Heart right ventricle (tissue), 16 donors: ENCODE results near the gene NR1H3. TPM values are rescaled to one million over a fixed set of nuclear protein-coding genes. Genes with fewer than 3 reads are reported as not detected.

Source experiments
- ATAC-seq, 8 donors: fragments of 200-7000 bp; cut with Tn5 transposase; one replicate each; pipeline ENCODE4 v1.9.1; 2020; ENCODE audit warnings: mild to moderate bottlenecking in 8 of 8, moderate library complexity in 8 of 8, moderate number of reproducible peaks in 1 of 8
- DNase-seq, 2 donors: peaks; one replicate each; pipeline ENCODE4 v3.0.0-alpha.2; 2020
- H3K27ac ChIP-seq, 10 donors: fragments of 200-600 bp; sonication (generic) in 2 of 10; one replicate each; pipeline versions ENCODE4 v1.5.0 to v1.8.0; 2020 to 2022; ENCODE audit warnings: mild to moderate bottlenecking in 3 of 10
- H3K27me3 ChIP-seq, 7 donors: fragments of 200-600 bp; one replicate each; pipeline ENCODE4 v1.8.0; 2021 to 2022; ENCODE audit warnings: mild to moderate bottlenecking in 2 of 7
- H3K36me3 ChIP-seq, 9 donors: fragments of 200-600 bp; sonication (generic) in 1 of 9; one replicate each; pipeline versions ENCODE4 v1.5.0 to v1.8.0; 2020 to 2022; ENCODE audit warnings: mild to moderate bottlenecking in 2 of 9
- H3K4me1 ChIP-seq, 9 donors: fragments of 200-600 bp; sonication (generic) in 1 of 9; one replicate each; pipeline versions ENCODE4 v1.5.0 to v1.8.0; 2020 to 2022; ENCODE audit warnings: mild to moderate bottlenecking in 4 of 9
- H3K4me3 ChIP-seq, 10 donors: fragments of 200-600 bp; sonication (generic) in 2 of 10; one replicate each; pipeline versions ENCODE4 v1.5.0 to v1.8.0; 2020 to 2022; ENCODE audit warnings: mild to moderate bottlenecking in 7 of 10, moderate library complexity in 2 of 10
- H3K9me3 ChIP-seq, 11 donors: fragments of 200-600 bp in 10 of 11; sonication (generic) in 2 of 11; one replicate each; pipeline versions ENCODE4 v1.5.0 to v1.8.0; 2013 to 2022; ENCODE audit warnings: mild to moderate bottlenecking in 2 of 11, control low read depth in 1 of 11, moderate library complexity in 1 of 11
- WGBS, 2 donors: extraction: QIAGEN DNeasy Blood & Tissue Kit; methylation state at CpG; one replicate each; pipeline ENCODE4 v1.1.7; 2013; ENCODE audit warnings: inconsistent platforms in 1 of 2; 5-methylcytosine and 5-hydroxymethylcytosine counted together
- intact Hi-C, 10 donors: fragments of 100-400 bp; cut with DNase I; formaldehyde crosslinking; loops; one replicate each; pipeline versions ENCODE4 v1.11.1 to v1.14.2; 2022
- polyA plus RNA-seq, 2 donors: library from polyadenylated mRNA; stranded (reverse); fragments of 200-250 nt; gene quantifications; one replicate each; pipeline ENCODE4 v1.2.3, GENCODE V29; 2013
- total RNA-seq, 10 donors: library from RNA; stranded (reverse); fragmentation: NEBNext Ultra II Directional in 3 of 10; extraction: Animal tissue kit (Norgen Biotek cat#: 25700) in 3 of 10; gene quantifications; one replicate each; pipeline versions ENCODE4 v1.2.1 to v1.2.4, GENCODE V29; 2021 to 2023
- TF ChIP-seq, protein P1 (sequence below), 9 donors: fragments of 200-600 bp; sonication (generic) in 2 of 9; IDR thresholded peaks; one replicate each; pipeline versions ENCODE4 v1.5.0 to v1.8.0; 2021 to 2022; ENCODE audit warnings: antibody characterized with exemption in 9 of 9, mild to moderate bottlenecking in 5 of 9, moderate library complexity in 1 of 9
- donor health status: Arrhythmogenic right ventricular cardiomyopathy.
- donor health status: ischemic (EF 13 %, LVEDD 7.1; RV severe dilation, severe dysfunction).
- donor health status: healthy with polysubstance abuse.
- donor health status: DM: no; HTN: yes; CAD: no.
- donor health status: DM: no; HTN: no; CAD: no.
- donor health status: ischemic (EF 25% LVEDD 6.9; RV normal size, moderate dysfunction).
- donor health status: ischemic (EF 25% LVEDD 5.7; RV mildly dilated, moderate dysfunction).
- donor health status: healthy.
- donor health status: DM: yes; HTN: yes; CAD: no.
- donor health status: Ischemic cardiomyopathy.
- donor health status: ischemic (EF 35%, LVEDD 5.7; RV mildly dilated, moderate dysfunction).
- donor health status: nonischemic (EF 11% LVEDD 7.7; RV severe dilation, severe dysfunction).
- donor health status: DM: yes; HTN: yes; CAD: no.
- donor health status: PGD.
- donor health status: ischemic (EF 29% LVEDD 5.4; RV normal size, mild dysfunction).
- donor health status: nonischemic (EF 23%, LVEDD 6.1; RV moderate dilation, normal function).

NR1H3 gene
- total and polyA plus RNA-seq, 12 donors = 6.6 to 49.2 (median 10.0) TPM

DNA sequence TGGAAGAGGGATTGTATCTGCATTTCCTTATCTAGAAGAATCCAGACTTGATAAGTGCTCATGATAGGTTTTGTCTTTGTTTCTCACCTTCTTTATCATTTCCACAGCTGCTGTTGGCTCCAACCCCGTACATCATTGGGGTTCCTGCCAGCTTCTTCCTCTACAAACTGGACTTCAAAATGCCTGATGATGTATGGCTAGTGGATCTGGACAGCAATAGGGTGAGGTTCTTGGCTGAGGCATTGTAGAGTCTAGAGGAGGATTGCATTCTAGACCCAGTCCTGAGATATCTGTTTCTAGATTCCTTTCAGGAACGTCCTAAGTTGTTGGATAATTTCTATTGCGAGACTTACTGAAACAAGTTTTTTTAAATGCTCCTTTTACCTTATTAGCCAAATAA lies 20.3 kb downstream of the NR1H3 start:
- Histone ChIP-seq H3K36me3 (peaks cover 0 to 91% (median 14%) of the 10 kb centered on the region in 9 donors), H3K9me3 (no peaks in the 10 kb centered on the region), H3K4me3 (no peak overlapping the region), H3K27ac (peak overlapping the region in 2 of 10 donors; percentile 5 to 35), H3K4me1 (peaks cover 0 to 29% (median 11%) of the 10 kb centered on the region in 9 donors), H3K27me3 (no peaks in the 10 kb centered on the region)
- DNase-seq = no peak
- intact Hi-C loops = loop anchor here in 4 of 10 donors (5.0 to 10.0 kb wide), 2 partner anchors 77 to 79 kb away; partner anchors contain the start of gene MYBPC3 (in 3 of the 4)
- TF ChIP-seq, protein P1, sequence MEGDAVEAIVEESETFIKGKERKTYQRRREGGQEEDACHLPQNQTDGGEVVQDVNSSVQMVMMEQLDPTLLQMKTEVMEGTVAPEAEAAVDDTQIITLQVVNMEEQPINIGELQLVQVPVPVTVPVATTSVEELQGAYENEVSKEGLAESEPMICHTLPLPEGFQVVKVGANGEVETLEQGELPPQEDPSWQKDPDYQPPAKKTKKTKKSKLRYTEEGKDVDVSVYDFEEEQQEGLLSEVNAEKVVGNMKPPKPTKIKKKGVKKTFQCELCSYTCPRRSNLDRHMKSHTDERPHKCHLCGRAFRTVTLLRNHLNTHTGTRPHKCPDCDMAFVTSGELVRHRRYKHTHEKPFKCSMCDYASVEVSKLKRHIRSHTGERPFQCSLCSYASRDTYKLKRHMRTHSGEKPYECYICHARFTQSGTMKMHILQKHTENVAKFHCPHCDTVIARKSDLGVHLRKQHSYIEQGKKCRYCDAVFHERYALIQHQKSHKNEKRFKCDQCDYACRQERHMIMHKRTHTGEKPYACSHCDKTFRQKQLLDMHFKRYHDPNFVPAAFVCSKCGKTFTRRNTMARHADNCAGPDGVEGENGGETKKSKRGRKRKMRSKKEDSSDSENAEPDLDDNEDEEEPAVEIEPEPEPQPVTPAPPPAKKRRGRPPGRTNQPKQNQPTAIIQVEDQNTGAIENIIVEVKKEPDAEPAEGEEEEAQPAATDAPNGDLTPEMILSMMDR (IDR thresholded peaks at IDR 0.05) = no peak
- ATAC-seq = no peak
- 60 to 65% methylated on average over 3 of the region's 3 CpGs for WGBS, 2 donors

- 90% methylated on average over 4 of the region's 4 CpGs for WGBS, 2 donors
- H3K36me3 ChIP-seq = peaks cover 0 to 98% (median 14%) of the 10 kb centered on the region in 9 donors
- intact Hi-C loops = loop anchor here in 4 of 10 donors (5.0 to 10.0 kb wide), 2 partner anchors 76 to 79 kb away; partner anchors contain the start of gene MYBPC3 (in 3 of the 4)
These were observed 21.0 kb downstream of the NR1H3 start for GRCh38 chr11:47278769-47279168.

DNA sequence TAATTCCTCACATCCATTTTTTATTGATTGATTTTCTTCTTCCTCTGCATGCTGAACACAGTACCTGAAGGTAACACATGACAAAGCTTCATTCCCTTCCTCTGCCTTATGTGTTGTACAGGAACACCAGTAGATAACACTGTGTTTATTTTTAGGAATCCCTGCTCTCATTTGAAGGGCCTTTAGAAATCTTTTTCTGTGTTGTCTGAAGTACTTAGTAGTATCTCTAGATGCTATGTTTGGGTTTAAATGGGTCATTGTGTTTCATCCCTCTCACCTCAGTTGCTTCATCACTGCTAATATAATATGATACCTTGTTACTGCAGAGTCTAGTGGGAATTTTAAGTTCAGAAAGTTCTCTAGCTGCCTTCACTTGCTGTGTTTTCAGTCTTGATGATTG lies 22.3 kb downstream of the NR1H3 start:
- TF ChIP-seq, protein P1 (IDR thresholded peaks at IDR 0.05) = no peak
- Histone ChIP-seq H3K36me3 (peaks cover 0 to 100% (median 23%) of the 10 kb centered on the region in 9 donors), H3K9me3 (no peaks in the 10 kb centered on the region), H3K27me3 (no peaks in the 10 kb centered on the region), H3K4me3 (no peak overlapping the region), H3K4me1 (peaks cover 0 to 28% (median 9%) of the 10 kb centered on the region in 9 donors), H3K27ac (peak overlapping the region in 8 of 10 donors; percentile 11 to 56 (median 41))
- peak; percentile 34 to 90 (median 68) for ATAC-seq
- intact Hi-C loops = no loop called here
- DNase-seq = no peak

More at GRCh38 chr11:47278769-47279168, 21.0 kb downstream of the NR1H3 start:
- H3K27me3 ChIP-seq = no peaks in the 10 kb centered on the region
- ATAC-seq (no peak), DNase-seq (no peak)
- peaks cover 0 to 24% (median 8%) of the 10 kb centered on the region in 9 donors for H3K4me1 ChIP-seq
- H3K27ac ChIP-seq = no peak overlapping the region
- H3K4me3 ChIP-seq = no peak overlapping the region
- no peaks in the 10 kb centered on the region for H3K9me3 ChIP-seq
- TF ChIP-seq, protein P1 (IDR thresholded peaks at IDR 0.05) = no peak

DNA sequence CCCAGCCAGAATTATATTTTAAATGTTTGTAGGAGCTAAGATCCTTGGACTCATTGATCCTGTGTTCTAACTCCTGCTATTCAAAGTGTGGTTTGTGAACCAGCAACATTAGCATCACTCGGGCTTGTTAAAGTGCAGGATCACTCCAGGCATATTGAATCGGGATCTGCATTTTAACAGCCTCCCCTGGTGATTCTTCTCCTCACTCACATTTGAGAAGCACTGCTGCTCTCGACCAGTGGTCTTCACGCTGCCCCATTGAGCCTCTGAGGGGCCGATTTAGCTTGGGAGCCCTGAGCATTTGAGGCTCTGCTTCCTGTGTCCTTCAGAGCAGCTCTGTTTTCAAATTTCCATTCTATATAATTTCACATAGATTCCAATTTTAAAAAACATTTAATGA lies 23.1 kb downstream of the NR1H3 start:
- WGBS, 2 donors = 65 to 73% methylated on average over 5 of the region's 5 CpGs
- H3K36me3 ChIP-seq = peaks cover 0 to 100% (median 23%) of the 10 kb centered on the region in 9 donors
- intact Hi-C loops = no loop called here
- DNase-seq (no peak), ATAC-seq (no peak)
- peaks cover 0 to 36% (median 13%) of the 10 kb centered on the region in 9 donors for H3K4me1 ChIP-seq
- no peaks in the 10 kb centered on the region for H3K27me3 ChIP-seq
- H3K27ac ChIP-seq = peak overlapping the region in 8 of 10 donors; percentile 19 to 56 (median 30)
- TF ChIP-seq, protein P1 (IDR thresholded peaks at IDR 0.05) = no peak
- H3K9me3 ChIP-seq = no peaks in the 10 kb centered on the region
- no peak overlapping the region for H3K4me3 ChIP-seq
